A549 (cell line): ENCODE data around the gene FAM120B. TPM values are rescaled to one million over a fixed set of nuclear protein-coding genes. Genes with fewer than 3 reads are reported as not detected.

Source experiments
- ATAC-seq, 2 experiments: fragments of 200-7000 bp in 1 of 2; fragments of >200 bp in 1 of 2; cut with Nextera tagmentation in 1 of 2; cut with Tn5 transposase in 1 of 2; 3 replicates each; pipeline versions ENCODE4 v1.8.0 to v1.9.1; 2018 to 2020; ENCODE audit warnings: mild to moderate bottlenecking in 1 of 2, moderate library complexity in 1 of 2
- CTCF ChIA-PET: fragments of 300-600 bp; sonication (Branson Sonifier 250); formaldehyde crosslinking; extraction: SDS; loops from one replicate; lab custom pipeline; 2021; ENCODE audit warnings: antibody characterized with exemption, inconsistent platforms; lab: Yijun Ruan, JAX
- POLR2A ChIA-PET: fragments of 350-600 bp; formaldehyde crosslinking; extraction: SDS; loops from one replicate; lab custom pipeline; 2021; ENCODE audit warnings: antibody characterized with exemption, inconsistent platforms; lab: Yijun Ruan, JAX
- DNase-seq, 2 experiments: peaks; one replicate each; pipeline versions ENCODE4 v3.0.0 to v3.0.0-alpha.2; 2011 to 2016; ENCODE audit warnings: low read depth in 1 of 2, low spot score in 1 of 2
- FAIRE-seq: peaks from 2 replicates; lab custom pipeline; 2011; peaks lifted over from hg19 to GRCh38; lab: Jason Lieb, UNC
- H3K27ac ChIP-seq, 2 experiments: fragments of >200 bp; sonication (Bioruptor Twin); formaldehyde crosslinking; 3 replicates each; pipeline ENCODE4 v1.5.1; 2016 to 2017
- H3K4me1 ChIP-seq: fragments of >200 bp; sonication (Bioruptor Twin); formaldehyde crosslinking; 3 replicates; pipeline ENCODE4 v1.6.1; 2016
- H3K4me2 ChIP-seq: fragments of >200 bp; sonication (Bioruptor Twin); formaldehyde crosslinking; 3 replicates; pipeline ENCODE4 v1.6.1; 2016
- H3K4me3 ChIP-seq: fragments of >200 bp; sonication (Bioruptor Twin); formaldehyde crosslinking; 3 replicates; pipeline ENCODE4 v1.5.1; 2016
- H3K9me3 ChIP-seq: fragments of >200 bp; sonication (Bioruptor Twin); formaldehyde crosslinking; 3 replicates; pipeline ENCODE4 v1.6.1; 2016
- ATOH8 ChIP-seq: fragments of 250-450 bp; sonication (Bioruptor Pico); IDR thresholded peaks from 2 replicates; pipeline ENCODE4 v1.5.0; 2020; ENCODE audit warnings: low read depth, mild to moderate bottlenecking, moderate library complexity
- BHLHE40 ChIP-seq: IDR thresholded peaks from 2 replicates; pipeline ENCODE4 v1.6.1; 2012; ENCODE audit warnings: low read depth, low read length, inconsistent platforms
- CEBPB ChIP-seq, 2 experiments: fragments of >200 bp in 1 of 2; sonication (Bioruptor Twin) in 1 of 2; formaldehyde crosslinking in 1 of 2; IDR thresholded peaks; 2 replicates each; pipeline ENCODE4 v1.6.1; 2012 to 2016
- E2F6 ChIP-seq: IDR thresholded peaks from 2 replicates; pipeline ENCODE4 v1.6.1; 2012; ENCODE audit warnings: low read depth, borderline replicate concordance
- EHF ChIP-seq: fragments of 250-450 bp; sonication (Bioruptor Pico); IDR thresholded peaks from 2 replicates; pipeline ENCODE4 v1.5.0; 2020; ENCODE audit warnings: mild to moderate bottlenecking
- ELK1 ChIP-seq: fragments of 150-350 bp; IDR thresholded peaks from 2 replicates; pipeline ENCODE4 v1.6.1; 2014; ENCODE audit warnings: low read depth, mild to moderate bottlenecking, low read length
- ESRRA ChIP-seq: fragments of 150-350 bp; IDR thresholded peaks from 2 replicates; pipeline ENCODE4 v1.6.1; 2014; ENCODE audit warnings: mild to moderate bottlenecking, low read length, borderline replicate concordance
- FOSL2 ChIP-seq, 2 experiments: fragments of 450-650 bp in 1 of 2; fragments of >200 bp in 1 of 2; sonication (Bioruptor Twin) in 1 of 2; formaldehyde crosslinking; IDR thresholded peaks; 2 replicates each; pipeline versions ENCODE4 v1.5.0 to v1.6.1; 2016 to 2020; ENCODE audit warnings: mild to moderate bottlenecking in 1 of 2, moderate library complexity in 1 of 2
- FOXS1 ChIP-seq: fragments of 250-450 bp; sonication (Bioruptor Pico); IDR thresholded peaks from 2 replicates; pipeline ENCODE4 v1.5.0; 2020; ENCODE audit warnings: mild to moderate bottlenecking, moderate library complexity
- HDAC2 ChIP-seq: fragments of 200-600 bp; sonication (generic); IDR thresholded peaks from 2 replicates; pipeline ENCODE4 v1.6.1; 2016
- HEYL ChIP-seq: fragments of 250-450 bp; sonication (Bioruptor Pico); IDR thresholded peaks from 2 replicates; pipeline ENCODE4 v1.8.0; 2021; ENCODE audit warnings: mild to moderate bottlenecking, moderate library complexity
- HMGXB4 ChIP-seq: fragments of 250-450 bp; sonication (Bioruptor Pico); IDR thresholded peaks from 2 replicates; pipeline ENCODE4 v1.5.0; 2021; ENCODE audit warnings: mild to moderate bottlenecking, moderate library complexity, borderline replicate concordance
- HOXB5 ChIP-seq: fragments of 250-450 bp; sonication (Bioruptor Pico); IDR thresholded peaks from 2 replicates; pipeline ENCODE4 v1.5.0; 2020; ENCODE audit warnings: mild to moderate bottlenecking, moderate library complexity
- JUN ChIP-seq, 2 experiments: fragments of >200 bp; sonication (Bioruptor Twin); formaldehyde crosslinking; IDR thresholded peaks; 2 replicates in 1 of 2; 3 replicates in 1 of 2; pipeline ENCODE4 v1.6.1; 2016 to 2017
- JUNB ChIP-seq: fragments of >200 bp; sonication (Bioruptor Twin); formaldehyde crosslinking; IDR thresholded peaks from 2 replicates; pipeline ENCODE4 v1.6.1; 2016
- KDM1A ChIP-seq: fragments of 200-600 bp; sonication (generic); IDR thresholded peaks from 2 replicates; pipeline ENCODE4 v1.6.1; 2016; ENCODE audit warnings: low read depth, mild to moderate bottlenecking
- KDM5A ChIP-seq: fragments of 200-600 bp; sonication (generic); IDR thresholded peaks from 2 replicates; pipeline ENCODE4 v1.6.1; 2016; ENCODE audit warnings: antibody characterized with exemption, mild to moderate bottlenecking
- MAFK ChIP-seq: fragments of 450-650 bp; IDR thresholded peaks from 2 replicates; pipeline ENCODE4 v1.6.1; 2014; ENCODE audit not compliant: partially characterized antibody
- MAX ChIP-seq: IDR thresholded peaks from 2 replicates; pipeline ENCODE4 v1.6.1; 2012
- MAZ ChIP-seq: fragments of 150-350 bp; IDR thresholded peaks from 2 replicates; pipeline ENCODE4 v1.6.1; 2014; ENCODE audit warnings: antibody characterized with exemption, low read depth, low read length, borderline replicate concordance
- NFE2L2 ChIP-seq: fragments of 150-350 bp; conservative IDR thresholded peaks from 2 replicates; pipeline ENCODE4 v1.6.1; 2014; ENCODE audit warnings: low read length
- RCOR1 ChIP-seq: fragments of 150-350 bp; IDR thresholded peaks from 2 replicates; pipeline ENCODE4 v1.6.1; 2014; ENCODE audit warnings: antibody characterized with exemption, low read length, low read depth
- REST ChIP-seq: fragments of 200-600 bp; sonication (generic); IDR thresholded peaks from 2 replicates; pipeline ENCODE4 v1.6.1; 2016; ENCODE audit warnings: antibody characterized with exemption, mild to moderate bottlenecking, moderate library complexity
- RFX5 ChIP-seq: fragments of 450-650 bp; IDR thresholded peaks from 2 replicates; pipeline ENCODE4 v1.7.1; 2014; ENCODE audit warnings: antibody characterized with exemption, mild to moderate bottlenecking, moderate library complexity
- ZNF302 ChIP-seq: fragments of 250-450 bp; sonication (Bioruptor Pico); IDR thresholded peaks from 2 replicates; pipeline ENCODE4 v1.9.0; 2021; ENCODE audit warnings: inconsistent platforms, mild to moderate bottlenecking, moderate library complexity
- WGBS: methylation state at CpG from one replicate; pipeline ENCODE4 v1.1.6; 2017; ENCODE audit errors: missing lambda C conversion rate; 5-methylcytosine and 5-hydroxymethylcytosine counted together
- polyA plus RNA-seq, 4 experiments: library from polyadenylated mRNA; depleted of rRNA in 3 of 4; stranded (reverse); fragments of >200 nt; fragmentation: RNase III in 1 of 4; extraction: RNeasy Plus Mini Kit Qiagen cat#74134 plus additional on column Dnase treatment in 1 of 4; gene quantifications; 2 replicates in 3 of 4; 3 replicates in 1 of 4; pipeline ENCODE4 v1.2.3, GENCODE V29; 2011 to 2017

Gene FAM120B
- polyA plus RNA-seq, 2 of the 4 experiments (the other 2 are of a cell fraction), result 7.0 to 7.7 TPM

GRCh38 chr6:170344631-170345576, 38.3 kb downstream of the FAM120B start:
- ATAC-seq (peak; percentile 84 to 95), FAIRE-seq (no peak), DNase-seq (peak; percentile 53 to 73)
- Histone ChIP-seq H3K27ac (peak overlapping the region; percentile 69 to 83; a peak in 5 of 6 replicates), H3K4me1 (peaks cover 22% of the 10 kb centered on the region), H3K4me2 (peak overlapping the region; percentile 66), H3K9me3 (no peaks in the 10 kb centered on the region), H3K4me3 (no peak overlapping the region)
- TF ChIP-seq NFE2L2, result no peak
- TF ChIP-seq RFX5, result no peak
- TF ChIP-seq REST, result no peak
- no peak for TF ChIP-seq HEYL (CRISPR knock-in tag)
- no peak; the same call in 1 of the 2 replicates for TF ChIP-seq FOSL2 (IDR thresholded peaks at IDR 0.05)
- peak; percentile 51 for TF ChIP-seq FOSL2 (CRISPR knock-in tag; IDR thresholded peaks at IDR 0.05)
- TF ChIP-seq MAFK, result peak; percentile 88
- TF ChIP-seq MAZ, result no peak
- TF ChIP-seq MAX, result 0 out of 2 replicates have a peak, but pooled peaks have one; percentile 15
- TF ChIP-seq FOXS1 (CRISPR knock-in tag), result no peak
- no peak for TF ChIP-seq KDM1A
- TF ChIP-seq HOXB5 (CRISPR knock-in tag), result no peak
- no peak for TF ChIP-seq ZNF302 (CRISPR knock-in tag)
- CTCF ChIA-PET, result no interaction called here
- POLR2A ChIA-PET, result no interaction called here
- 47% methylated on average over 10 of the region's 10 CpGs for WGBS

- no peak for FAIRE-seq
- POLR2A ChIA-PET, result no interaction called here
- Histone ChIP-seq H3K4me1 (peaks cover 22% of the 10 kb centered on the region), H3K27ac (peak overlapping the region; percentile 49 to 83; a peak in 4 of 6 replicates), H3K4me3 (no peak overlapping the region), H3K9me3 (peaks cover under 1% of the 10 kb centered on the region; the same call in 1 of the 3 replicates), H3K4me2 (peak overlapping the region; percentile 66; the same call in 2 of the 3 replicates)
- no peak for DNase-seq
- no peak for ATAC-seq
- CTCF ChIA-PET, result interaction anchor here (0.7 kb wide), 1 partner anchor 249 kb away, joined by 3 read pairs; no protein-coding TSS in a partner anchor
- 98% methylated on average over 3 of the region's 3 CpGs for WGBS
- TF ChIP-seq MAFK, result no peak
- TF ChIP-seq RFX5, result no peak
- TF ChIP-seq HOXB5 (CRISPR knock-in tag), result no peak
- no peak for TF ChIP-seq HDAC2
- TF ChIP-seq ESRRA, result no peak
- TF ChIP-seq E2F6, result no peak
- no peak for TF ChIP-seq BHLHE40
- no peak for TF ChIP-seq ATOH8 (CRISPR knock-in tag)
- TF ChIP-seq HMGXB4 (CRISPR knock-in tag), result no peak
- TF ChIP-seq JUN (IDR thresholded peaks at IDR 0.05), result no peak
- TF ChIP-seq ZNF302 (CRISPR knock-in tag), result no peak
- TF ChIP-seq KDM5A, result no peak
- no peak for TF ChIP-seq RCOR1
- no peak for TF ChIP-seq CEBPB (IDR thresholded peaks at IDR 0.05)
- TF ChIP-seq EHF (CRISPR knock-in tag), result no peak
- no peak for TF ChIP-seq JUNB
- no peak for TF ChIP-seq ELK1
Observed at GRCh38 chr6:170345662-170346061, 39.1 kb downstream of the FAM120B start.
